ENCODE data around the gene SLC25A11.

SLC25A11 gene

GRCh38 chr17:4947010-4947410 lies 7.2 kb upstream of the SLC25A11 start:
- ChIA-PET CTCF (interaction anchor here (1.2 to 4.0 kb wide), 4 partner anchors 9 to 51 kb away, joined by 3 to 11 read pairs (median 6); partner anchors contain the start of genes INCA1, KIF1C and SPAG7), POLR2A (interaction anchor here (1.0 kb wide), 1 partner anchor 20 kb away, joined by 3 read pairs; the partner anchor contains the start of gene SPAG7)
- no peak for TF ChIP-seq CTCF (IDR thresholded peaks at IDR 0.05; ENCODE audit: control extremely low read depth, extremely low read depth, low read depth, missing control alignments)
- no peak for DNase-seq (ENCODE audit: extremely low spot score)

GRCh38 chr17:4946312-4946976 lies 6.6 kb upstream of the SLC25A11 start:
- CTCF ChIA-PET = interaction anchor here (1.2 to 4.0 kb wide), 4 partner anchors 10 to 51 kb away, joined by 3 to 11 read pairs (median 6); partner anchors contain the start of genes INCA1, KIF1C and SPAG7
- POLR2A ChIA-PET = no interaction called here
- no peak for TF ChIP-seq CTCF (IDR thresholded peaks at IDR 0.05; ENCODE audit: control extremely low read depth, extremely low read depth, low read depth, missing control alignments)
- DNase-seq (ENCODE audit: extremely low spot score) = no peak

GRCh38 chr17:4945944-4946280 lies 6.1 kb upstream of the SLC25A11 start:
- no peak for DNase-seq (ENCODE audit: extremely low spot score)
- POLR2A ChIA-PET = no interaction called here
- CTCF ChIA-PET = interaction anchor here (1.1 to 4.0 kb wide), 4 partner anchors 11 to 85 kb away, joined by 3 to 11 read pairs (median 6); partner anchors contain the start of genes INCA1 and KIF1C
- TF ChIP-seq CTCF (IDR thresholded peaks at IDR 0.05; ENCODE audit: control extremely low read depth, extremely low read depth, low read depth, missing control alignments) = no peak

- TF ChIP-seq CTCF (IDR thresholded peaks at IDR 0.05; ENCODE audit: control extremely low read depth, extremely low read depth, low read depth, missing control alignments) = no peak
- ChIA-PET CTCF (interaction anchor here (1.1 to 4.0 kb wide), 4 partner anchors 11 to 85 kb away, joined by 3 to 11 read pairs (median 6); partner anchors contain the start of genes INCA1 and KIF1C), POLR2A (interaction anchor here (1.1 kb wide), 1 partner anchor 22 kb away, joined by 6 read pairs; the partner anchor contains the start of gene SPAG7)
- DNase-seq (ENCODE audit: extremely low spot score) = peak; percentile 75
Measured at GRCh38 chr17:4945176-4945943, 5.5 kb upstream of the SLC25A11 start.

GRCh38 chr17:4944554-4945175 lies 4.8 kb upstream of the SLC25A11 start:
- no peak for DNase-seq (ENCODE audit: extremely low spot score)
- CTCF ChIA-PET = interaction anchor here (1.1 kb wide), 1 partner anchor 86 kb away, joined by 3 read pairs; no protein-coding TSS in a partner anchor
- no peak for TF ChIP-seq CTCF (IDR thresholded peaks at IDR 0.05; ENCODE audit: control extremely low read depth, extremely low read depth, low read depth, missing control alignments)
- POLR2A ChIA-PET = interaction anchor here (1.1 kb wide), 1 partner anchor 23 kb away, joined by 6 read pairs; the partner anchor contains the start of gene SPAG7

GRCh38 chr17:4944163-4944553 lies 4.3 kb upstream of the SLC25A11 start:
- DNase-seq (ENCODE audit: extremely low spot score) = no peak
- CTCF ChIA-PET = no interaction called here
- POLR2A ChIA-PET = interaction anchor here (1.1 kb wide), 1 partner anchor 23 kb away, joined by 6 read pairs; the partner anchor contains the start of gene SPAG7
- TF ChIP-seq CTCF (IDR thresholded peaks at IDR 0.05; ENCODE audit: control extremely low read depth, extremely low read depth, low read depth, missing control alignments) = no peak
